Activated T-helper 1 cell treated with anti-CD3 and anti-CD28 coated beads, Interleukin-12 subunit alpha, Interleukin-12 subunit beta, Interleukin-2, Interleukin-4 antibody, amounts not matched to agents 30 ng/mL and 10 ng/mL and 1 ng/mL, durations not matched to agents 14 hours and 24 hours and 36 hours (primary cell): ENCODE measurements around the gene LRRIQ4. TPM values are rescaled to one million over a fixed set of nuclear protein-coding genes. Genes with fewer than 3 reads are reported as not detected.

Source experiments
- DNase-seq: peaks from one replicate; pipeline ENCODE4 v3.0.0; 2021; ENCODE audit warnings: low spot score
- H3K27ac Mint-ChIP-seq: one replicate; pipeline ENCODE4 v1.8.0; 2021; ENCODE audit warnings: mild to moderate bottlenecking, mixed read lengths
- H3K27me3 Mint-ChIP-seq: one replicate; pipeline ENCODE4 v1.8.0; 2022; ENCODE audit warnings: mild to moderate bottlenecking, moderate library complexity, mixed read lengths; ENCODE audit not compliant: insufficient read depth
- H3K36me3 Mint-ChIP-seq: one replicate; pipeline ENCODE4 v1.8.0; 2021; ENCODE audit warnings: low read depth, mixed read lengths
- H3K4me1 Mint-ChIP-seq: one replicate; pipeline ENCODE4 v1.8.0; 2021; ENCODE audit warnings: low read depth, mixed read lengths
- H3K4me3 Mint-ChIP-seq: one replicate; pipeline ENCODE4 v1.8.0; 2021; ENCODE audit warnings: mild to moderate bottlenecking, moderate library complexity, mixed read lengths
- H3K9me3 Mint-ChIP-seq: one replicate; pipeline ENCODE4 v1.8.0; 2021; ENCODE audit warnings: mixed read lengths
- intact Hi-C: fragments of 100-400 bp; cut with micrococcal nuclease; formaldehyde crosslinking; loops from one replicate; pipeline ENCODE4 v1.15.1; 2024
- total RNA-seq: library from RNA; stranded (reverse); gene quantifications from 2 replicates; pipeline ENCODE4 v1.2.3, GENCODE V29; 2022

The LRRIQ4 gene
- total RNA-seq, 1 donor from 2014 or later: 0.10 TPM

DNA sequence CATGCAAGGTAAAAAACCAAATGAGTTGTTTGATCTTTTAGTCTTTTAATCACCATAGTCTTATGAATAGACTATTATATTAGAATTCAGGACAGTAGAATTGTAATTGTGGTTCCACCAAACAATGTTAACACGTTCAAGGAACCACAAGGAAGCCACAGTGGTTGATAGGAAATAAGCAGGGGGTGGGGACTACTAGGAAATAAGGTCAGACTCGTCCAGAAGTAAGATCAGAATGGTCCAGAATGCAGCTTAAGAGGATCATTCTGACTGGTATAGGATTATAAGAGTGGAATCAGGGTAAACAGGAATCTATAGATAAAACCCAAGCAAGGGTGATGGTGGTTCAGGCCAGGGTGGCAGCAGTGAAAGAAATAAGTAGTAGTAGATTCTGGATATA, 31.9 kb upstream of the LRRIQ4 start:
- Mint-ChIP-seq H3K27me3 (no peaks in the 10 kb centered on the region), H3K9me3 (no peaks in the 10 kb centered on the region), H3K27ac (peak overlapping the region; percentile 41), H3K4me3 (peak overlapping the region; percentile 34), H3K4me1 (peaks cover 44% of the 10 kb centered on the region), H3K36me3 (peaks cover 43% of the 10 kb centered on the region)
- DNase-seq: no peak
- intact Hi-C loops: no loop called here

DNA sequence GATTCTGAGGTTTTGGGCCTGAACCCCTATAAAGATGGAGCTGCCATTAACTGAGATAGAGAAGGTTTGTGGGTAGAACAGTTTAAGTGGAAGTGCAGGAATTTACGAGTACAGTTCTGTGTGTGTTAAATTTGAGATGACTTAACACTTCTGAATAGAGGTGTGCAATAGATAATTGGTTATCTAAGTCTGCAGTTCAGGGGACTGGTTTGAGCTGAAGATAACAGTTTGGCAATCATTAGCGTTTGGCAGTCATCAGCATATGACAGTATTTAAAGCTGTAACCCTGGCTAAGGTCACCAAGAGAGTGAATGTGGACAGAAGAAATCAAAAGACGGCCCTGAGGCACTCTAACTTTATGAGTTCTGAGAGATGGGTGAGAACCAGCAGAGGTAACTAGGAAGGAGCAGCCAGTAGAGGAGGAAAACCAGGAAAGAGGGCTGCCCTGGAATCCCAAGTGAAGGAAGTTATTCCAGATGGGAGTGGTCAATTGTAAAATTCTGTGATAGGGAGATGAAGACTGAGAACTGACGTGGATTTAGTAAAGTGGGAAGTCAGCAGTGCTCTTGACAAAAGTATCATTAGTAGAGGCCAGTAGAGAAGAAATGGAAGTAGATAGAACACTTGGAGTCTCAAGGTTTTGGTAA, 31.3 kb upstream of the LRRIQ4 start:
- H3K27ac Mint-ChIP-seq: peak overlapping the region; percentile 41
- peaks cover 38% of the 10 kb centered on the region for H3K4me1 Mint-ChIP-seq
- no peaks in the 10 kb centered on the region for H3K27me3 Mint-ChIP-seq
- H3K9me3 Mint-ChIP-seq: no peaks in the 10 kb centered on the region
- DNase-seq: no peak
- intact Hi-C loops: no loop called here
- H3K4me3 Mint-ChIP-seq: no peak overlapping the region
- H3K36me3 Mint-ChIP-seq: peaks cover 45% of the 10 kb centered on the region

DNA sequence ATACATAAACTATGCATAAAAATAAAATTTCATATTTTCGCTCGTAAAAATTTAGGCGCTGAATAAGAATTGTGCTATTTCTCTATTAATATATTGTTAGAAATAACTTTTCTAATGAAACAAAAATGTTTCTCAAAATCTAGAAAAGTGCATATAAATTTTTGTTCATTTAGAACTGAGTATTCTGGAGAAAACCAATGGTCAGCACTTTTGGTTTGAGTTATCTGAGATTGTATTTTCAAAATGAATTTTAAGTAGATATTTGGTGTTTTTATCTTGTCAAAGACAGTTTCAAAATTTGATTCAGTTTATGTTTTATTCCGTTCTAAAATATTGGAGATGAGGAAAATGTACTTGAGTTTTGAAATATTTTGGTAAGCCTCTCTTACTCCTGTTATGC, 25.6 kb upstream of the LRRIQ4 start:
- peaks cover 12% of the 10 kb centered on the region for H3K4me1 Mint-ChIP-seq
- H3K4me3 Mint-ChIP-seq: no peak overlapping the region
- intact Hi-C loops: no loop called here
- H3K9me3 Mint-ChIP-seq: no peaks in the 10 kb centered on the region
- peaks cover 41% of the 10 kb centered on the region for H3K36me3 Mint-ChIP-seq
- H3K27ac Mint-ChIP-seq: no peak overlapping the region
- no peaks in the 10 kb centered on the region for H3K27me3 Mint-ChIP-seq
- DNase-seq: no peak

DNA sequence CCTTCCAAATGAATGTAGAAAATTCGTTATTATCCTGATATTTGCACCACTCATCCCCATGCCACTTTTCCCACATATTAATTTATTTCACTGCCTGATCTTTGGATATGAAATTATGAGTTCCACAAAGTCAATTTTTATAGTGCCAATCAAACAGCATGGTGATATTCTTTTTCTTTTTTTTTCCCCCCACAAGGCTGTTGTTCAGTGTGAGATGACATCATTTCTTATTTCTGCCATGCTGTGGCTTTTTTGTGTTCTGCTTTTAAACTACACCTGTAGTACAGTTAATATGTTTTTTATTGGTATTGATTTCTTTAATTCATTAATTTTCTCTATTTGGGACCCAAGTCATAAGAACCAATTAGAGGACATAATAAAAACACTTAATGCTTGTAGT, 24.9 kb upstream of the LRRIQ4 start:
- no peak overlapping the region for H3K4me3 Mint-ChIP-seq
- intact Hi-C loops: no loop called here
- H3K27me3 Mint-ChIP-seq: no peaks in the 10 kb centered on the region
- no peak overlapping the region for H3K27ac Mint-ChIP-seq
- H3K9me3 Mint-ChIP-seq: no peaks in the 10 kb centered on the region
- DNase-seq: no peak
- H3K36me3 Mint-ChIP-seq: peaks cover 42% of the 10 kb centered on the region
- peaks cover 12% of the 10 kb centered on the region for H3K4me1 Mint-ChIP-seq

DNA sequence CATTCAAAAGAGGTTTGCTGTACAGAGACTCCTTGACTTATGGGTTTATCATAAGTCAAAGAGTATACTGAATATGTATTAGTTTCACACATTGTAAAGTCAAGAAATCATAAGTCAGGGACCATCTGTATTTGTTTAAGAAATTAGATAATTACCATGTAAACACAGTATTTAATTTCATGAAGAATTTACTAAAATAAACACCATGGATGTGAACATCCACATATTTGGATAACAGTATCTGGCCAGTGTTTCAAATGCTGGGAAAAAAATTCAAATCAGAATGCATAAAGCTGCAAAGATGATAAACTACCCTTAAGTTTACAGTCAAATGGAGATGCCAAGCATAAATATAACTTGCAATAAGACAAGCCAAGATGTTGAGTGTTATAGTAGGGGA, 22.5 kb upstream of the LRRIQ4 start:
- DNase-seq: no peak
- intact Hi-C loops: no loop called here
- no peak overlapping the region for H3K4me3 Mint-ChIP-seq
- no peaks in the 10 kb centered on the region for H3K27me3 Mint-ChIP-seq
- H3K27ac Mint-ChIP-seq: no peak overlapping the region
- H3K36me3 Mint-ChIP-seq: peaks cover 45% of the 10 kb centered on the region
- H3K9me3 Mint-ChIP-seq: no peaks in the 10 kb centered on the region
- H3K4me1 Mint-ChIP-seq: peaks cover 12% of the 10 kb centered on the region

DNA sequence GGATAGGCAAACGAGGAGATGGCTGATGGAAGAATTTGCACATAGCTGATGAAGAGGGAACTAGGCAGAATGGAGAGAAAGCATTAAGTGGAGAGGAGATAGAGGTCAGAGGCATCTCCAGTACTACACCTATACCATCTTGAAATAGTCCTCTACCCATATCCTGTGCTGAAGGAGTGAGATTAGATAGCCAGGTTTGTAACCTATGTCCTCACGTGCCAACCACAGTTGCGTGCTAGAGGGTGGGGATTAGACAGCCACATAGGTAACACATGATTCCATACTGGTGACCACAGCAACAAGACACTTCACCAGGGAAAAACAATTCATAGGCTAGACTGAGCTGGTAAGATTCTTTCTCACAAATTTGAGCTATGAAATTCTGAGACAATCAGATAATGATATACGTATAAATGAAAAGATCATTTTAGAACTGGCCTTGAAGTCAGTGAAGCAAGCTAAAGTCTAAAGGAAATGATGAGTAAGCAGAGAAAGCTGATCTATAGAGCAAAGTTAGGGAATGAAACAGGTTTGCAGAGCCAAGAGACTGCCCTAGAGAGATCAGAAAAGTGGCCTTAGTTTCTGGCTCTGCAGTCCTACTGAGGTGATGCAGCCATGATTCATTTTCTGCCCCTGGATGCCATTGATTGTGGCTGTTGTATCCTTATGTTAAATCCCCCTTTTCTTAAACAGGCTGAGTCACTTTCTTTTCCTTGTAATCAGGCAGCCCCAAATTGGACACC, 21.8 kb upstream of the LRRIQ4 start:
- peaks cover 41% of the 10 kb centered on the region for H3K36me3 Mint-ChIP-seq
- DNase-seq: no peak
- intact Hi-C loops: no loop called here
- H3K27ac Mint-ChIP-seq: no peak overlapping the region
- no peaks in the 10 kb centered on the region for H3K27me3 Mint-ChIP-seq
- H3K9me3 Mint-ChIP-seq: no peaks in the 10 kb centered on the region
- no peak overlapping the region for H3K4me3 Mint-ChIP-seq
- peaks cover 12% of the 10 kb centered on the region for H3K4me1 Mint-ChIP-seq

DNA sequence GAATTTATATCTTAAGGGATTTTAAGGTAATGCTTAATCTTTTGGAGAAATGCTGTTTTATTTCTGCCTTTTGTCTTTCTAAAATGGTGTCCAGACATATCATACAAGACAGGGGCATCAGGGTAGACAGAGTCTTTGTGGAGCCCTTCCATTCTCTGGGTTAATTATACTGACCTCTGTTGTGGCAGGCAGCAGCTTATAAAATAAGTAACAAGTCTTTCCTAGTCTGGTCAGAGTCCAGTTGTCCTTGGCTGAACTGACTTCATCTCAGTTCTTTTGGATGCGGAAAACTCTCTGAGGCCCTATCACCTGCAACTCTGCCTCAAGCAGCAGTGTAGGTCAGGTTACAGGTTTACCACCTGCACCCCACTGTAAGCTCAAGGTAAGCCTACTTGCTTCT, 20.3 kb upstream of the LRRIQ4 start:
- Mint-ChIP-seq H3K4me1 (peaks cover 12% of the 10 kb centered on the region), H3K27ac (no peak overlapping the region), H3K4me3 (no peak overlapping the region), H3K9me3 (no peaks in the 10 kb centered on the region), H3K36me3 (peaks cover 30% of the 10 kb centered on the region), H3K27me3 (no peaks in the 10 kb centered on the region)
- DNase-seq: no peak
- intact Hi-C loops: loop anchor here (2.0 kb wide), 1 partner anchor 14 kb away; no protein-coding TSS in a partner anchor

DNA sequence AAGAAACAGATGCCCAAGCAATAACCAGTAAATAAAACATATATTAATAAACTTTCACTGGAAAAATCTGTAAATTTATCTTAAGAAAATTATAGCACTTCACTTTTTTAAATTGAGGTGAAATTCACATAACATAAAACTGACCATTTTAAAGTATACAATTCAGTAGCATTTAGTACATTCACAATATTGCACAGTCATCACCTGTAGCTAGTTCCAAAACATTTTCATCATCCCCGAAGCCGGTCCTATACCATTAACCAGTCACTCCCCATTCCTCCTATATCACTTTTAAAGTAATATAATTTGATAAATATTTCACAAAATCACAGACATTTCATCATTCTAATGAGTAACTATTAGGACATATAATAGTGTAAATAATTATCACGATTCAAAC, 8.0 kb upstream of the LRRIQ4 start:
- Mint-ChIP-seq H3K27ac (no peak overlapping the region), H3K27me3 (no peaks in the 10 kb centered on the region), H3K4me3 (no peak overlapping the region), H3K9me3 (no peaks in the 10 kb centered on the region), H3K36me3 (peaks cover 7% of the 10 kb centered on the region), H3K4me1 (peaks cover 14% of the 10 kb centered on the region)
- no peak for DNase-seq
- intact Hi-C loops: no loop called here

DNA sequence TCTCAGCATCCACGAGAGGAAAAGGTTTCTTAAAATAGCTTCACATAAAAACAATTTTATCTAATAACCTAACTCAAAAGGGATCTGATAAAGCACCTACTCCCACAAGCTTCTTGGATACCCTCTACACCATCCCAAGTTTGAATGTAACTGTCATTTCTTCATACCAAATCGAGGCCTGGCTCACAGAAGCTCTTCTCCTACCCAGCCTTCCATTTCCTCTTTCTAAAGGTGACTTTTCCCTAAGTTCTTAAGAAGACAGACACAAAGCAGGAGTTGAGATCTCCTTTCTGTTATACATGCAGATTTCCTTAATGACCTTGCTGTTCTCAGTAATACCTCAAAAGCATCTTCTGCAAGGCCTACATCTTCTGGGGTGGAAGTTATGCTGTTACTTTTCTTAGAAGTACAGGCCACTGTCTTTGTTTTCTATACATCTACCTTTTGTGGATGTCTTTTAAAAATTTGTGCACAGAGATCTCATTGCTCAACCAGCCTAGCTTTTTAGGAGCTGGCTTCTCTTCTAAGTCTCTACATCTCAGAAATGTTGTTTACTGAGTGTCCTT, 3.4 kb upstream of the LRRIQ4 start:
- H3K27me3 Mint-ChIP-seq: no peaks in the 10 kb centered on the region
- H3K9me3 Mint-ChIP-seq: no peaks in the 10 kb centered on the region
- peaks cover 3% of the 10 kb centered on the region for H3K36me3 Mint-ChIP-seq
- peak overlapping the region; percentile 19 for H3K4me3 Mint-ChIP-seq
- intact Hi-C loops: no loop called here
- H3K4me1 Mint-ChIP-seq: peaks cover 45% of the 10 kb centered on the region
- no peak for DNase-seq
- H3K27ac Mint-ChIP-seq: peak overlapping the region; percentile 20

DNA sequence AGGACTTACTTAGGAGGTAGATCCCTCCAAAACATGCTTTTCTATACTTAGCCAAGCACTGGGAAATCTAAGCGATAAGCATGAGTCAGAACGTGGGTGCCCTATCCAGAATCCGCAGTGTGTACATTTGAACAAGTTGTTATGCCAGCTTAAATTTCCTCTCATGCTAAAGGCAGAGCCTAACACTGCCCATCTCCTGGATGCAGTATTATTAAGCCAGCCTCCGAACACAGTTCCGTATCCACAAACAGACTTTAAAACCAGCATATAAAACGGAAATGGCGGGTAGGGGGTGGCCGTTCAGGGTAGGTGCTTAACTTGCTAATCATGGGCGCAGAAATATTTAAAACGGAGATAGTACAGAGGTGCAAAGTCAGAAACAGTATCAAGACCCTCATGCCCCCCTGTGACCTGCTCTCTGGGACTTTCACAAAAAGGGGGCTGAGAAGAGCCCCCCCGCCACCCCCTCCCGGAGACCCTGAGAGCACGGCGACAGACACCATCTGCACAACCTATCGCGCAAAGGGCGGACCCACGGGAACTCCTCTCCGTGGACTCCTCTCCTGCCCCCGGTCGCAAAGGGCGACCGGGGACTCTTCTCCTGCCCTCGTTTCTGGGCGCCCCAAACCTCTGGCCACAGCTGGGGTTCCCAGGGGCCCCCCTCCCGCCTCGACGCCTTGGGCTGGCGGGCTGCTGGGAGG, 889 bp upstream of the LRRIQ4 start:
- peaks cover 49% of the 10 kb centered on the region for H3K4me1 Mint-ChIP-seq
- H3K27ac Mint-ChIP-seq: peak overlapping the region; percentile 89
- DNase-seq: peak; percentile 12
- H3K9me3 Mint-ChIP-seq: peaks cover 22% of the 10 kb centered on the region
- H3K36me3 Mint-ChIP-seq: peaks cover 11% of the 10 kb centered on the region
- intact Hi-C loops: loop anchor here (2.0 to 5.0 kb wide), 3 partner anchors 47 to 246 kb away; partner anchors contain the start of genes GPR160 and TERC
- H3K27me3 Mint-ChIP-seq: peaks cover 5% of the 10 kb centered on the region
- peak overlapping the region; percentile 83 for H3K4me3 Mint-ChIP-seq

DNA sequence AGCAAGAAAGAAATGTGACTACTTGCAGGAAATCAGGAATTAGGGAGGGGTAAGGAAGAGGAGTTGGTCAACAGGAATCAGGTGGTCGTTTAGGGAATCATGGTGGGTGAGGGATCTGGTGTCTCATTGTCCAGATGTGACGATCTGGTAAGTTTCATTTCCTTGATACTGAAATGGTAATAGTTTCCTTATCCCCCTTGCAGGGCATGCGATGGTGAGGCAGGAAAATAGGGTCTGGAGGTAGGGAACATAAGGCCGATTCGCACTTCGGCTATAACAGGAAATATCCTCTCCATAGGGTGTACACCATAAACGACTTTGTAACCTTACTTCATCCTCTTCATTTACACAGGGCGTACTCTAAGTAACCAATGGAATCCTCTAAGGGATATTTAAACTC, 608 bp downstream of the LRRIQ4 start:
- peaks cover 22% of the 10 kb centered on the region for H3K9me3 Mint-ChIP-seq
- H3K36me3 Mint-ChIP-seq: peaks cover 10% of the 10 kb centered on the region
- no peak for DNase-seq
- H3K27me3 Mint-ChIP-seq: peaks cover 12% of the 10 kb centered on the region
- peak overlapping the region; percentile 87 for H3K27ac Mint-ChIP-seq
- H3K4me1 Mint-ChIP-seq: peaks cover 48% of the 10 kb centered on the region
- intact Hi-C loops: loop anchor here (1.0 to 5.0 kb wide), 7 partner anchors 40 to 544 kb away; partner anchors contain the start of genes GPR160, MYNN, SKIL and TERC
- peak overlapping the region; percentile 83 for H3K4me3 Mint-ChIP-seq

DNA sequence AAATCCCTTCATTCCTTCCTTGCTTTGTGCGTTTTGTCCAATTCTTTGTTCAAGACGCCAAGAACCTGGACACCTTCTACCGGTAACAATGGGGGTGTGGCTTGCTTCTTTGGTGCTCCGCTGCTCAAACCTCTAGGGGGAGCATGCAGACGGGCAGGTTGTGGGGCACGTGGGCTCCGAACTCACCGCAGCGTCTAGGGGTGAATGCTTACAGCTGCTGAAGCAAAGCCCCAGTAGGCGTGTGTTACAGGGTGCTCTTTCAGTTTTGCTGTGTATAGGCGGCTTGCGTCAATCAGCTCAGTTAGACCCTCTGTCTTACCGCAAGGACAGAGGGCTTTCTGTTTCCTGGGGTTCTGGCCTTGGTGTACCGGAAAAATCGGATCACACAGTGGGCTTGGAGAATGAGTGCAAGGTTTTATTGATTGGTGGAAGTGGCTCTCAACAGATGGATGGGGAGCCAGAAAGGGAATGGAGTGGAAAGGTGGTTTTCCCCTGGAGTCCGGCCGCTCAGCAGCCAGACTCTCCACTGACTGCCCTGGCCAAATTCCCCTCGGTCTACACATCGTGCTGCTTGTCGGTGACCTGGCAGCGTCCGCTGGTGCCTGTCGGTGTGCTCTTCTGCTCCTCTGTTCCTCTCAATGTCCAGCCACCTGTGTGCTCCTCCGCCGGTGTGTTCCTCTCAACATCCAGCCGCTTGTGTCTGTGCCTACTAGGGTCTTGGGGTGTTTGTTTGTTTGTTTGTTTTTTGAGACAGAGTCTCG, 1.3 kb downstream of the LRRIQ4 start:
- Mint-ChIP-seq H3K4me1 (peaks cover 41% of the 10 kb centered on the region), H3K9me3 (peaks cover 22% of the 10 kb centered on the region), H3K27ac (peak overlapping the region; percentile 87), H3K36me3 (peaks cover 8% of the 10 kb centered on the region), H3K4me3 (peak overlapping the region; percentile 83), H3K27me3 (peaks cover 17% of the 10 kb centered on the region)
- intact Hi-C loops: loop anchor here (1.0 to 5.0 kb wide), 7 partner anchors 41 to 543 kb away; partner anchors contain the start of genes GPR160, MYNN, SKIL and TERC
- DNase-seq: peak; percentile 71
